Karpas-422 (cell line): Measurements from ENCODE around the gene PNPLA2. TPM values are rescaled to one million over a fixed set of nuclear protein-coding genes. Genes with fewer than 3 reads are reported as not detected.

ENCODE experiments used
- DNase-seq: peaks from one replicate; pipeline ENCODE4 v3.0.0-alpha.2; 2015
- H2AFZ ChIP-seq: fragments of 200-600 bp; sonication (generic); 2 replicates; pipeline ENCODE4 v1.6.1; 2014; ENCODE audit warnings: antibody characterized with exemption, low read length, mixed read lengths
- H3K27ac ChIP-seq: fragments of 200-600 bp; sonication (generic); 2 replicates; pipeline ENCODE4 v1.5.1; 2014; ENCODE audit warnings: mild to moderate bottlenecking, low read length, moderate library complexity
- H3K27me3 ChIP-seq: fragments of 200-600 bp; sonication (generic); 2 replicates; pipeline ENCODE4 v1.6.1; 2014; ENCODE audit warnings: low read length, mixed read lengths
- H3K36me3 ChIP-seq: fragments of 200-600 bp; sonication (generic); 2 replicates; pipeline ENCODE4 v1.6.1; 2014; ENCODE audit warnings: low read length, mixed read lengths; ENCODE audit not compliant: insufficient read depth
- H3K4me1 ChIP-seq: fragments of 200-600 bp; sonication (generic); 2 replicates; pipeline ENCODE4 v1.6.1; 2014; ENCODE audit warnings: mild to moderate bottlenecking, low read length, mixed read lengths
- H3K4me2 ChIP-seq: fragments of 200-600 bp; sonication (generic); 2 replicates; pipeline ENCODE4 v1.6.1; 2014; ENCODE audit warnings: low read length, low read depth, mild to moderate bottlenecking; ENCODE audit not compliant: poor library complexity, severe bottlenecking
- H3K4me3 ChIP-seq: fragments of 200-600 bp; sonication (generic); 2 replicates; pipeline ENCODE4 v1.5.1; 2014; ENCODE audit warnings: mild to moderate bottlenecking, antibody characterized with exemption, low read length, mixed read lengths
- H3K79me2 ChIP-seq: fragments of 200-600 bp; sonication (generic); 2 replicates; pipeline ENCODE4 v1.6.1; 2014; ENCODE audit warnings: mild to moderate bottlenecking, low read length, mixed read lengths
- H3K9ac ChIP-seq: fragments of 200-600 bp; sonication (generic); 2 replicates; pipeline ENCODE4 v1.6.0; 2014; ENCODE audit warnings: low read length
- H3K9me2 ChIP-seq: fragments of 200-600 bp; sonication (generic), shearing (Covaris generic); replicated peaks from 2 replicates; pipeline ENCODE4 v1.6.0; 2014; ENCODE audit warnings: mild to moderate bottlenecking, low read length, moderate library complexity; ENCODE audit not compliant: insufficient read depth
- H3K9me3 ChIP-seq: fragments of 300-700, 200-600 bp; sonication (generic); 2 replicates; pipeline ENCODE4 v1.6.1; 2014; ENCODE audit warnings: low read length, mixed read lengths
- H4K20me1 ChIP-seq: fragments of 200-600 bp; sonication (generic); 2 replicates; pipeline ENCODE4 v1.6.1; 2014; ENCODE audit warnings: mild to moderate bottlenecking, antibody characterized with exemption, low read length, low read depth; ENCODE audit not compliant: insufficient read depth
- total RNA-seq: library from RNA; depleted of rRNA; stranded (reverse); fragments of >200 nt; shearing (Covaris generic); gene quantifications from 2 replicates; pipeline ENCODE4 v1.2.3, GENCODE V29; 2014; ENCODE audit warnings: low replicate concordance

Gene PNPLA2
- total RNA-seq, 1 experiment from 2014 or later: 32.5 TPM

DNA sequence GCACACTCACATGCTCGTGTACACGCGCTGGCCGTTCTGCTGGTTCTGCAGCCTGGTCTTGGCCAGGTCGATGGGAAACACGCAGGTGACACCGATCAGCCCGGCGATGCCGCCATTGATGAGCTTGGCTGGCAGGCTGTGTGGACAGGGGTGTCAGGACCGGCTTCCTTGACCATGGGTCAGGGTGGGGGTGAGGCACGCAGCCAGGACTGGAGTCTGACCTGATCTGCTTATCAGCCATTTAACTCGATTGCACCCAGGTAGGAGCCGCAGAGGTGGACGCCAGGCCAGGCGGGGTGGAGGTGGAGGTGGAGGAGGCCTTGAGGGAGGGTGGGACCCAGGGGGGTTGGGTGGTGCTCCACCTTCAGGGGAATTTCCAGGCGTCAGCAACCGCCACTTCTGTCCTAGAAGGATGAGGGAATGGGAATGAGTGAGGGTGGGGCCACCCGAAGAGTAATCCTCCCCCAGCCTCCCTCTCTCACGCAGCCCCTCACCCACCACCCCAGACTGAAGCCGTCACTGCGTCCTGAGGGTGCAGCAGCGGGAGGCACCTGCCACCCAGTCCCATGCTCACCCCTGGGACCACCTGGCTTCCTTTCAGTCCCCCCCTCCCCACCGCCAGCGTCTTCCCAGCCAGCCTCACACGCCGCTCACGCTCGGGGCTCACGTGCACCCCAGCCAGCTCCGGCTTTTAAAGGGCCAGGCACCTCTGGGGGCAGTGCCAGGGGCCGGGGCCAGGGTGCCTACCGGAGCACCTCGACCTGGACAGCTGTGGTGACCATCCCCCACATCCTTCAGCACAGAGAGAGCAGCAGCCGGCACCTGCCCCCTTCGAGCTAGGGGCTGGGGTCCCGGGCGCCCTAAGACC, 23.7 kb upstream of the PNPLA2 start:
- peak overlapping the region; percentile 93 for H3K9ac ChIP-seq
- H3K9me2 ChIP-seq: no peaks in the 10 kb centered on the region
- peak overlapping the region; percentile 97 for H3K4me2 ChIP-seq
- H2AFZ ChIP-seq: no peak overlapping the region
- H3K36me3 ChIP-seq: no peaks in the 10 kb centered on the region
- H3K27ac ChIP-seq: peak overlapping the region; percentile 76; the same call in 1 of the 2 replicates
- H3K4me3 ChIP-seq: peak overlapping the region; percentile 95
- H3K4me1 ChIP-seq: peaks cover 39% of the 10 kb centered on the region
- peaks cover 24% of the 10 kb centered on the region for H3K79me2 ChIP-seq
- no peaks in the 10 kb centered on the region for H3K27me3 ChIP-seq
- peak; percentile 76 for DNase-seq
- H4K20me1 ChIP-seq: peaks cover 13% of the 10 kb centered on the region; the same call in 1 of the 2 replicates
- no peaks in the 10 kb centered on the region for H3K9me3 ChIP-seq

DNA sequence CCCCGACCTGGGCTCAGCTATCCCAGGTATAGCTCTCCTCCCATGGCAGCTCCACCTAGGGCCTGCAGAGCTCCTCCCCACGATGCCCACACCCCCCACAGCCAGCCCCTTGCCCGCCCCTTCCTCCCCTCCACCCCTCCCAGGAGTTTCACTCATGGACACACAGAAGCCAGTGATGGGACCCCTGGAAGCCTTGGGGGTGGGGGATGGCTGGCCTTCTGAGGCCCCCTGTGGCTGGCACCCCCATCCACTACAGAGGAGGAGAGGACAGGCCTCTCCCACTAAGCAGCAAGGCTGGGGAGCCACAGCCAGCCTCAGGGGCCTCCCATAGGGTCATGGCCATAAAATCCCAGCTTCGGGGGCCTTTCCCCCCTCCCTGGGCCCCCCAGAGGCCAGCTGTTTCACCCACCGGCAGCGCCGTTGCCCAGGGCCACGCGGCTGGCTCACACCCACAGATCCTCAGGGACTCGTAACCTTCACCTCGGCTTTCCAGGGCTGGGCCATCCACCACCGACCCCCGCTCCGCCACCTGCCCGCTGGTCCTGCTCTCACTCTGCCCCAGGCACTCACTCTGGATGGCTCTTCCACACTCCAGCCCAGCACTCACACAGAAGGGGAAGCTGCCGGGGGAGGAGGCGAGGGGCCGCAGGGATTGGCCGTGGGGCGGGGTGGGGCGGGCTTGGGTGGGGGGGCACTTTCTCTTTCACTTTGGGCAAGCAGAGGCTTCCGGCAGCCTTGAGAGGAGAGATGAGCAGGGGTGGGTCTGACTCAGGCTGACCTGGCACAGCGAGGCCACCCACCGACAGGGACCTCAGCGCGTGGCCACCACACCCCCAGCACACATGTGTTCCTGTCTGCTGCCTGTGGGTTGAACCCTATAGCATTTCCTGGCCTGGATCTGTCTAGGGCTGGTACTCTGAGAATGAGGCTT, 22.8 kb upstream of the PNPLA2 start:
- Histone ChIP-seq H3K4me1 (peaks cover 30% of the 10 kb centered on the region), H3K27me3 (no peaks in the 10 kb centered on the region), H3K4me2 (peak overlapping the region; percentile 97), H3K9me3 (no peaks in the 10 kb centered on the region), H3K4me3 (peak overlapping the region; percentile 95), H2AFZ (no peak overlapping the region), H3K9me2 (no peaks in the 10 kb centered on the region), H3K36me3 (no peaks in the 10 kb centered on the region), H3K79me2 (peaks cover 24% of the 10 kb centered on the region), H3K27ac (peak overlapping the region; percentile 81), H3K9ac (peak overlapping the region; percentile 93), H4K20me1 (peaks cover 13% of the 10 kb centered on the region; the same call in 1 of the 2 replicates)
- peak; percentile 89 for DNase-seq

- DNase-seq: no peak
- H3K9me3 ChIP-seq: no peaks in the 10 kb centered on the region
- H3K9ac ChIP-seq: peak overlapping the region; percentile 93
- peaks cover 24% of the 10 kb centered on the region for H3K4me1 ChIP-seq
- H4K20me1 ChIP-seq: peaks cover 13% of the 10 kb centered on the region; the same call in 1 of the 2 replicates
- H3K4me3 ChIP-seq: peak overlapping the region; percentile 95
- no peak overlapping the region for H2AFZ ChIP-seq
- H3K4me2 ChIP-seq: peak overlapping the region; percentile 97
- H3K27ac ChIP-seq: peak overlapping the region; percentile 81
- H3K36me3 ChIP-seq: no peaks in the 10 kb centered on the region
- no peaks in the 10 kb centered on the region for H3K27me3 ChIP-seq
- H3K79me2 ChIP-seq: peaks cover 24% of the 10 kb centered on the region
- no peaks in the 10 kb centered on the region for H3K9me2 ChIP-seq
Measured at GRCh38 chr11:796565-797295, 22.0 kb upstream of the PNPLA2 start.

- no peak overlapping the region for H2AFZ ChIP-seq
- H3K27me3 ChIP-seq: no peaks in the 10 kb centered on the region
- no peaks in the 10 kb centered on the region for H3K9me3 ChIP-seq
- no peaks in the 10 kb centered on the region for H3K36me3 ChIP-seq
- peaks cover 24% of the 10 kb centered on the region for H3K79me2 ChIP-seq
- peaks cover 13% of the 10 kb centered on the region; the same call in 1 of the 2 replicates for H4K20me1 ChIP-seq
- H3K4me2 ChIP-seq: peak overlapping the region; percentile 97
- H3K4me1 ChIP-seq: peaks cover 24% of the 10 kb centered on the region
- DNase-seq: peak; percentile 92
- H3K9ac ChIP-seq: peak overlapping the region; percentile 93
- peak overlapping the region; percentile 95 for H3K4me3 ChIP-seq
- H3K27ac ChIP-seq: peak overlapping the region; percentile 81
- H3K9me2 ChIP-seq: no peaks in the 10 kb centered on the region
Measured at GRCh38 chr11:797296-798092, 21.2 kb upstream of the PNPLA2 start.

GRCh38 chr11:798093-798713, 20.5 kb upstream of the PNPLA2 start, which contains the start of gene SLC25A22:
SLC25A22 (minus strand) TSS chr11:798281; CDS start chr11:795006, 3,275 bp downstream.
- H3K36me3 ChIP-seq: no peaks in the 10 kb centered on the region
- H3K79me2 ChIP-seq: peaks cover 24% of the 10 kb centered on the region
- H2AFZ ChIP-seq: no peak within 1 kb of the TSS
- no peaks in the 10 kb centered on the region for H3K9me3 ChIP-seq
- H3K9me2 ChIP-seq: no peaks in the 10 kb centered on the region
- DNase-seq: peak; percentile 95
- peak within 1 kb of the TSS; percentile 95 for H3K4me3 ChIP-seq
- no peaks in the 10 kb centered on the region for H3K27me3 ChIP-seq
- H3K4me1 ChIP-seq: peaks cover 24% of the 10 kb centered on the region
- peak within 1 kb of the TSS; percentile 93 for H3K9ac ChIP-seq
- H3K4me2 ChIP-seq: peak within 1 kb of the TSS; percentile 97
- peaks cover 13% of the 10 kb centered on the region; the same call in 1 of the 2 replicates for H4K20me1 ChIP-seq
- peak within 1 kb of the TSS; percentile 81 for H3K27ac ChIP-seq

DNA sequence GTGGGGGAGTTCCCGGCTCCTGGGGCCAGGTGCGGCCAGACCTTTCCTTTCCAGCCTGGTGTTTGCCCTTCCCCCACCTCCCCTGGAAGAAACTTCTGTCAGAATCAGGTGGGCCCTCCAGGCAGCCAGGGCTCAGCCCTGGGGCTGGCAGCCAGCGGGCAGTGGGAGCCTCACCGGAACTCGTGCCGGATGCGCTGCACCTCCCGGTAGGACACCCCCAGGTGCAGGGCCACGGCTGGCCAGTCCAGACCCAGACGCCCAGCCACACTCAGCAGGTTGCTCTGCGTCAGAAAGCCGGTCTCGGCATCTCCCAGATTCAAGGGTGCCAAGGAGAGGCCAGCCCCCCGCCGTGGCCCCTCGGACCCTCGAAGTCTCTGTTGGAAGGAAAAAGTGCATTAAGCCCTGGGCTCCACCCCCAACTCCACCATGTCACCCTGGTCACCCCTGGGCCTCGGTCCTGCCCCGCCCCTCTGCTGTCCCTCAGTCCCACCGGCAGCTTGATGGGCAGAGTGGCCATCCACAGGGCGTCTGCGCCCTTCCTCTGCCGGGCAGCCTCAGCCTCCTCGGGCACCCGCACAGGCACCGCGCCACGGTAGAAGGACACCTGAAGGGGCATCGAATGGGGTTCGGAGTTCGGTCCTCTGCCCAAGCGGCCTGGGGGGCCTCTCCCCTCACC, 18.9 kb upstream of the PNPLA2 start:
- no peak for DNase-seq
- H3K36me3 ChIP-seq: no peaks in the 10 kb centered on the region
- no peak overlapping the region for H3K4me2 ChIP-seq
- no peak overlapping the region for H2AFZ ChIP-seq
- no peak overlapping the region for H3K27ac ChIP-seq
- H3K4me1 ChIP-seq: peaks cover 32% of the 10 kb centered on the region
- no peak overlapping the region for H3K9ac ChIP-seq
- peaks cover 6% of the 10 kb centered on the region; the same call in 1 of the 2 replicates for H4K20me1 ChIP-seq
- peaks cover 17% of the 10 kb centered on the region for H3K79me2 ChIP-seq
- H3K4me3 ChIP-seq: no peak overlapping the region
- no peaks in the 10 kb centered on the region for H3K9me3 ChIP-seq
- no peaks in the 10 kb centered on the region for H3K9me2 ChIP-seq
- H3K27me3 ChIP-seq: no peaks in the 10 kb centered on the region
